Endothelial cell of umbilical vein (primary cell): ENCODE results near the gene GNAQ. TPM values are rescaled to one million over a fixed set of nuclear protein-coding genes. Genes with fewer than 3 reads are reported as not detected.

Experiments
- BruUV-seq: library from RNA; stranded (reverse); fragments of 400-500 nt; replicated peaks from 2 replicates; lab custom pipeline; 2021; lab: Mats Ljungman, UMichigan
- CTCF ChIA-PET: fragments of 300-600, 350-600 bp; sonication (Branson Sonifier 250); formaldehyde crosslinking; loops from one replicate; lab custom pipeline; 2021; ENCODE audit warnings: antibody characterized with exemption, inconsistent platforms; lab: Charles Lee
- POLR2A ChIA-PET: fragments of 300-600, 350-600 bp; sonication (Branson Sonifier 250); formaldehyde crosslinking; loops from one replicate; lab custom pipeline; 2021; ENCODE audit warnings: antibody characterized with exemption, inconsistent platforms; lab: Charles Lee
- DNase-seq: peaks from one replicate; pipeline ENCODE4 v3.0.0-alpha.2; 2011; ENCODE audit warnings: low read depth, low spot score
- FAIRE-seq: peaks from 2 replicates; lab custom pipeline; 2011; peaks lifted over from hg19 to GRCh38; lab: Jason Lieb, UNC
- H2AFZ ChIP-seq: 2 replicates; pipeline ENCODE4 v1.6.0; 2012; ENCODE audit warnings: low read depth, low read length, control low read depth, inconsistent platforms
- H3K27ac ChIP-seq: 2 replicates; pipeline ENCODE4 v1.5.1; 2011; ENCODE audit warnings: low read depth, mild to moderate bottlenecking, control low read depth, low read length, moderate library complexity; ENCODE audit not compliant: insufficient read depth
- H3K27me3 ChIP-seq, 2 experiments: 2 replicates each; pipeline versions ENCODE4 v1.6.0 to v1.6.1; 2011; ENCODE audit warnings: low read length in 2 of 2, mixed read lengths in 1 of 2; ENCODE audit not compliant: control insufficient read depth in 2 of 2, insufficient read depth in 2 of 2
- H3K36me3 ChIP-seq, 2 experiments: 2 replicates in 1 of 2; 3 replicates in 1 of 2; pipeline ENCODE4 v1.5.1; 2011; ENCODE audit warnings: low read length in 2 of 2, mild to moderate bottlenecking in 1 of 2, moderate library complexity in 1 of 2; ENCODE audit not compliant: control insufficient read depth in 2 of 2, insufficient read depth in 2 of 2; ENCODE audit errors: extremely low read depth in 1 of 2
- H3K4me1 ChIP-seq: 3 replicates; pipeline ENCODE4 v1.5.1; 2011; ENCODE audit warnings: mild to moderate bottlenecking, low read length; ENCODE audit not compliant: control insufficient read depth, insufficient read depth; ENCODE audit errors: extremely low read depth
- H3K4me2 ChIP-seq: 2 replicates; pipeline ENCODE4 v1.6.1; 2011; ENCODE audit warnings: low read length, control low read depth, mixed read lengths; ENCODE audit not compliant: insufficient read depth
- H3K4me3 ChIP-seq, 3 experiments: fragments of 200-600 bp in 1 of 3; sonication (generic), shearing (Covaris generic) in 1 of 3; replicated peaks in 1 of 3; 2 replicates each; pipeline ENCODE4 v1.5.1; 2011 to 2016; ENCODE audit warnings: control low read depth in 3 of 3, low read length in 3 of 3, mild to moderate bottlenecking in 2 of 3, inconsistent platforms in 1 of 3, low read depth in 1 of 3, moderate library complexity in 1 of 3; ENCODE audit not compliant: insufficient read depth in 1 of 3
- H3K79me2 ChIP-seq: 2 replicates; pipeline ENCODE4 v1.6.0; 2012; ENCODE audit warnings: low read length, inconsistent platforms; ENCODE audit not compliant: control insufficient read depth, insufficient read depth
- H3K9ac ChIP-seq: replicated peaks from 2 replicates; pipeline ENCODE3; 2011; ENCODE audit warnings: low read length, control low read depth; ENCODE audit not compliant: insufficient read depth; ENCODE audit errors: extremely low read depth
- H3K9me1 ChIP-seq: replicated peaks from 3 replicates; pipeline ENCODE4 v1.6.0; 2011; ENCODE audit warnings: mild to moderate bottlenecking, low read length; ENCODE audit not compliant: control insufficient read depth, insufficient read depth; ENCODE audit errors: extremely low read depth
- H3K9me3 ChIP-seq: replicated peaks from 2 replicates; pipeline ENCODE4 v1.5.1; 2012; ENCODE audit warnings: low read length, inconsistent platforms; ENCODE audit not compliant: control insufficient read depth, insufficient read depth
- H4K20me1 ChIP-seq: replicated peaks from 2 replicates; pipeline ENCODE3; 2011; ENCODE audit warnings: mild to moderate bottlenecking, low read length; ENCODE audit not compliant: control insufficient read depth, insufficient read depth; ENCODE audit errors: extremely low read depth
- EZH2 ChIP-seq: IDR thresholded peaks from 2 replicates; pipeline ENCODE4 v1.6.1; 2012; ENCODE audit warnings: borderline replicate concordance, low read depth, mild to moderate bottlenecking, moderate library complexity, low read length, inconsistent platforms; ENCODE audit not compliant: severe bottlenecking
- FOS ChIP-seq: IDR thresholded peaks from 2 replicates; pipeline ENCODE4 v1.6.1; 2011; ENCODE audit warnings: mild to moderate bottlenecking, low read length, moderate library complexity, borderline replicate concordance; ENCODE audit not compliant: insufficient read depth
- GATA2 ChIP-seq: IDR thresholded peaks from 2 replicates; pipeline ENCODE4 v1.7.0; 2011; ENCODE audit warnings: low read depth, mild to moderate bottlenecking, moderate library complexity, mixed read lengths, low read length; ENCODE audit not compliant: insufficient read length, insufficient read depth
- JUN ChIP-seq: IDR thresholded peaks from 2 replicates; pipeline ENCODE4 v1.6.1; 2011; ENCODE audit warnings: borderline replicate concordance, low read depth; ENCODE audit not compliant: insufficient read length, insufficient read depth
- MYC ChIP-seq: IDR thresholded peaks from one replicate; pipeline ENCODE4 v1.6.1; 2011; ENCODE audit warnings: mild to moderate bottlenecking, low read depth, low read length
- POLR2A ChIP-seq: IDR thresholded peaks from 2 replicates; pipeline ENCODE4 v1.6.1; 2012; ENCODE audit warnings: low read depth, mild to moderate bottlenecking, control low read depth, low read length
- POLR2AphosphoS5 ChIP-seq: IDR thresholded peaks from 2 replicates; pipeline ENCODE4 v1.6.1; 2012; ENCODE audit warnings: low read depth, mild to moderate bottlenecking, control low read depth, low read length, moderate library complexity; ENCODE audit not compliant: insufficient read depth
- dilution Hi-C: fragments of 300-500 bp; cut with MboI; formaldehyde crosslinking; loops from one replicate; pipeline ENCODE4 v1.15.0; 2019; ENCODE audit warnings: low sequenced_read_pairs; ENCODE audit not compliant: extremely low pct_ligation_motif_present
- intact Hi-C: fragments of 100-400 bp; cut with micrococcal nuclease; formaldehyde crosslinking; loops from one replicate; pipeline ENCODE4 v1.10.0; 2022
- polyA plus RNA-seq, 4 experiments: library from polyadenylated mRNA; depleted of rRNA in 3 of 4; stranded (reverse) in 3 of 4; unstranded in 1 of 4; fragments of >200 nt; gene quantifications; 2 replicates each; pipeline versions ENCODE4 v1.2.1 to v1.2.3, GENCODE V29; 2011 to 2012; ENCODE audit warnings: missing spikeins in 1 of 4
- total RNA-seq: library from RNA; stranded (reverse); gene quantifications from 2 replicates; pipeline ENCODE4 v1.2.3, GENCODE V29; 2021
- TF ChIP-seq, protein P1 (sequence below), 2 donors: IDR thresholded peaks; 1 replicate in 1 of 2; 2 replicates in 1 of 2; pipeline ENCODE4 v1.5.1; 2011; ENCODE audit warnings: low read length in 2 of 2, mild to moderate bottlenecking in 2 of 2, moderate library complexity in 2 of 2, control low read depth in 1 of 2, inconsistent platforms in 1 of 2, low read depth in 1 of 2; ENCODE audit not compliant: insufficient read depth in 1 of 2; ENCODE audit errors: extremely low read depth in 1 of 2
- TF ChIP-seq, protein P2 (sequence below): IDR thresholded peaks from 2 replicates; pipeline ENCODE4 v1.6.1; 2011; ENCODE audit not compliant: insufficient read depth, insufficient read length

Gene GNAQ
- total and polyA plus RNA-seq, 2 donors (not counting 3 experiments of a cell fraction or from before 2014, with no cell fraction given): 26.1 to 67.3 TPM

DNA sequence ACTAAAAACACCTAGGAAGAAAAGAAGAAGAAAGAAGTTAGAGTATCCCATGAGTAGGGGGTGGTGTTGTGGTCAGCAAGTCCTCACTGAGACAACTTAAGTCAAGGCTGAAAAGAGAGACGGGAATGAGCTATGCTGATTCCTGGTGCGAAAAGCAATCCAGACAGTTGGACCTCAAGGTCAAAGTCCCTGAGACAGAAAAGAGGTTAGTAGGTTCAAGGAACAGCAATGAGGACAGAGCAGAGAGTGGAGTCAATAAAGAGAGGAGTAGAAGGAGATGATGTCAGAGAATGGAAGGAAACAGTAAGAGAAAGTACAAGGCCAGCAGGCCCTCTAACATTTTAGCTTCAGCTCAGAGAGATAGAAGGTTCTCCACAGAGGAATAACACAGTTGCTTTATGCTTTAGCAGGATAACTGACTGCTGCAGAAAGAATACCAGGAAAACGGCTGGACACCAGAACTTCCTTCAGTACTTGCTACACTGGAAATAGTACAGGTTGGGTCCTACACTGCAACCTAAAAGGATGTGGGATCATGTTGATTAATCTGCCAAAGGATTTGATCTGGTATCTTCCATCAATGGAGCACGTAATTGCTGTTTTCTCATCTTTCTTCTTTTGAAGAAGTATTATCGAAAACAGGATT is 43.6 kb downstream of the GNAQ start:
- CTCF ChIA-PET: interaction anchor here (1.4 kb wide), 1 partner anchor 11 kb away, joined by 10 read pairs; no protein-coding TSS in a partner anchor
- peak; percentile 39 for DNase-seq
- H3K4me3 ChIP-seq: no peak overlapping the region
- no peak overlapping the region for H3K9ac ChIP-seq
- H4K20me1 ChIP-seq: no peaks in the 10 kb centered on the region
- BruUV-seq: no TSS peak
- intact Hi-C loops: no loop called here
- no peak for FAIRE-seq
- H2AFZ ChIP-seq: no peak overlapping the region
- no peaks in the 10 kb centered on the region for H3K9me3 ChIP-seq
- H3K9me1 ChIP-seq: no peaks in the 10 kb centered on the region
- dilution Hi-C loops: no loop called here
- no peaks in the 10 kb centered on the region for H3K36me3 ChIP-seq
- peaks cover 66% of the 10 kb centered on the region for H3K79me2 ChIP-seq
- POLR2A ChIA-PET: no interaction called here
- no peak overlapping the region for H3K27ac ChIP-seq
- H3K4me1 ChIP-seq: peaks cover 13% of the 10 kb centered on the region
- H3K4me2 ChIP-seq: no peak overlapping the region
- no peaks in the 10 kb centered on the region for H3K27me3 ChIP-seq
- TF ChIP-seq EZH2: no peak

- H4K20me1 ChIP-seq: no peaks in the 10 kb centered on the region
Observed at GRCh38 chr9:77987081-77987656, 44.4 kb downstream of the GNAQ start.

More at GRCh38 chr9:77987081-77987656, 44.4 kb downstream of the GNAQ start:
- no peaks in the 10 kb centered on the region for H3K36me3 ChIP-seq
- H3K9ac ChIP-seq: no peak overlapping the region
- H2AFZ ChIP-seq: no peak overlapping the region
- H3K4me2 ChIP-seq: no peak overlapping the region
- no peaks in the 10 kb centered on the region for H3K9me3 ChIP-seq
- H3K4me1 ChIP-seq: peaks cover 13% of the 10 kb centered on the region
- dilution Hi-C loops (no loop called here), intact Hi-C loops (no loop called here)
- peaks cover 69% of the 10 kb centered on the region for H3K79me2 ChIP-seq
- ChIA-PET CTCF (interaction anchor here (1.4 to 1.5 kb wide), 2 partner anchors 10 to 236 kb away, joined by 3 to 10 read pairs; no protein-coding TSS in a partner anchor), POLR2A (no interaction called here)
- H3K9me1 ChIP-seq: no peaks in the 10 kb centered on the region
- no peak for DNase-seq
- no peaks in the 10 kb centered on the region for H3K27me3 ChIP-seq
- H3K4me3 ChIP-seq: no peak overlapping the region
- H3K27ac ChIP-seq: no peak overlapping the region
- no peak for FAIRE-seq
- no peak for TF ChIP-seq GATA2
- TF ChIP-seq, protein P1, sequence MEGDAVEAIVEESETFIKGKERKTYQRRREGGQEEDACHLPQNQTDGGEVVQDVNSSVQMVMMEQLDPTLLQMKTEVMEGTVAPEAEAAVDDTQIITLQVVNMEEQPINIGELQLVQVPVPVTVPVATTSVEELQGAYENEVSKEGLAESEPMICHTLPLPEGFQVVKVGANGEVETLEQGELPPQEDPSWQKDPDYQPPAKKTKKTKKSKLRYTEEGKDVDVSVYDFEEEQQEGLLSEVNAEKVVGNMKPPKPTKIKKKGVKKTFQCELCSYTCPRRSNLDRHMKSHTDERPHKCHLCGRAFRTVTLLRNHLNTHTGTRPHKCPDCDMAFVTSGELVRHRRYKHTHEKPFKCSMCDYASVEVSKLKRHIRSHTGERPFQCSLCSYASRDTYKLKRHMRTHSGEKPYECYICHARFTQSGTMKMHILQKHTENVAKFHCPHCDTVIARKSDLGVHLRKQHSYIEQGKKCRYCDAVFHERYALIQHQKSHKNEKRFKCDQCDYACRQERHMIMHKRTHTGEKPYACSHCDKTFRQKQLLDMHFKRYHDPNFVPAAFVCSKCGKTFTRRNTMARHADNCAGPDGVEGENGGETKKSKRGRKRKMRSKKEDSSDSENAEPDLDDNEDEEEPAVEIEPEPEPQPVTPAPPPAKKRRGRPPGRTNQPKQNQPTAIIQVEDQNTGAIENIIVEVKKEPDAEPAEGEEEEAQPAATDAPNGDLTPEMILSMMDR (IDR thresholded peaks at IDR 0.05; ENCODE audit: extremely low read depth in 1 of 2, insufficient read depth in 1 of 2, low read depth in 1 of 2, low read length in 2 of 2): no peak
- no peak for TF ChIP-seq POLR2AphosphoS5
- no peak for TF ChIP-seq FOS
- no peak for TF ChIP-seq POLR2A
- TF ChIP-seq JUN: no peak
- TF ChIP-seq, protein P2, sequence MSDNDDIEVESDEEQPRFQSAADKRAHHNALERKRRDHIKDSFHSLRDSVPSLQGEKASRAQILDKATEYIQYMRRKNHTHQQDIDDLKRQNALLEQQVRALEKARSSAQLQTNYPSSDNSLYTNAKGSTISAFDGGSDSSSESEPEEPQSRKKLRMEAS: no peak
- no peak for TF ChIP-seq MYC
- TF ChIP-seq EZH2: no peak
- no TSS peak for BruUV-seq
